Kidney (tissue), 14 donors: ENCODE results near the gene TBC1D9B. TPM values are rescaled to one million over a fixed set of nuclear protein-coding genes. Genes with fewer than 3 reads are reported as not detected.
A peak's percentile ranks its signal among the peaks of the same experiment; 100 is the strongest.

ENCODE experiments used
- DNase-seq, 5 donors: peaks; one replicate each; pipeline ENCODE4 v3.0.0-alpha.2; 2013 to 2020
- FAIRE-seq: peaks from 2 replicates; lab custom pipeline; 2012; peaks lifted over from hg19 to GRCh38; lab: Jason Lieb, UNC
- H3K27ac ChIP-seq, 2 donors: one replicate each; pipeline ENCODE4 v1.7.0; 2013; ENCODE audit warnings: low read depth in 2 of 2, low read length in 2 of 2, inconsistent platforms in 1 of 2
- H3K27me3 ChIP-seq: one replicate; pipeline ENCODE4 v1.7.1; 2013; ENCODE audit warnings: low read length, inconsistent platforms; ENCODE audit not compliant: control insufficient read depth, insufficient read depth
- H3K36me3 ChIP-seq, 3 donors: one replicate each; pipeline versions ENCODE4 v1.7.0 to v1.7.1; 2013; ENCODE audit warnings: low read length in 3 of 3, control low read depth in 1 of 3, inconsistent platforms in 1 of 3; ENCODE audit not compliant: insufficient read depth in 3 of 3, control insufficient read depth in 2 of 3
- H3K4me1 ChIP-seq, 3 donors: one replicate each; pipeline versions ENCODE4 v1.7.0 to v1.7.1; 2013; ENCODE audit warnings: low read length in 3 of 3, inconsistent platforms in 1 of 3, low read depth in 1 of 3; ENCODE audit not compliant: control insufficient read depth in 2 of 3, insufficient read depth in 2 of 3
- H3K4me3 ChIP-seq, 3 donors: one replicate each; pipeline versions ENCODE4 v1.7.0 to v1.8.1; 2013; ENCODE audit warnings: low read length in 3 of 3, control low read depth in 1 of 3, inconsistent platforms in 1 of 3
- H3K9ac ChIP-seq, 3 donors: one replicate each; pipeline versions ENCODE4 v1.7.0 to v1.7.1; 2013; ENCODE audit warnings: low read length in 3 of 3, control low read depth in 1 of 3, inconsistent platforms in 1 of 3
- H3K9me3 ChIP-seq, 3 donors: one replicate each; pipeline versions ENCODE4 v1.7.0 to v1.7.1; 2013; ENCODE audit warnings: low read length in 3 of 3, control low read depth in 1 of 3, inconsistent platforms in 1 of 3; ENCODE audit not compliant: control insufficient read depth in 2 of 3, insufficient read depth in 1 of 3
- intact Hi-C: fragments of 100-400 bp; cut with DNase I; formaldehyde crosslinking; loops from one replicate; pipeline ENCODE4 v1.11.1; 2022
- polyA plus RNA-seq: library from polyadenylated mRNA; stranded (reverse); fragments of 350-450 nt; fragmentation: Illumina TruSeq; extraction: RNeasy Lipid Tissue Mini Kit (QIAGEN cat#74804); gene quantifications from one replicate; pipeline ENCODE4 v1.2.3, GENCODE V29; 2014; ENCODE audit warnings: low read depth, low replicate concordance; ENCODE audit not compliant: insufficient read depth
- total RNA-seq: library from RNA; stranded (reverse); fragmentation: NEBNext Ultra II Directional; extraction: Animal tissue kit (Norgen Biotek cat#: 25700); gene quantifications from one replicate; pipeline ENCODE4 v1.2.1, GENCODE V29; 2021
- TF ChIP-seq, protein P1 (sequence below): IDR thresholded peaks from 3 replicates; pipeline ENCODE4 v1.5.1; 2012; ENCODE audit warnings: mild to moderate bottlenecking, moderate library complexity, borderline replicate concordance; ENCODE audit not compliant: insufficient read depth; ENCODE audit errors: extremely low read depth
- donor health status: control.
- donor health status: control.
- donor health status: control.
- donor health status: control.
- donor health status: control.
- donor health status: DM: yes; HTN: yes; CAD: no.
- donor health status: Normal renal cell carcinoma (clear cell type).

TBC1D9B gene
- total and polyA plus RNA-seq, 2 donors from 2014 or later, result 49.5 to 117 TPM

DNA sequence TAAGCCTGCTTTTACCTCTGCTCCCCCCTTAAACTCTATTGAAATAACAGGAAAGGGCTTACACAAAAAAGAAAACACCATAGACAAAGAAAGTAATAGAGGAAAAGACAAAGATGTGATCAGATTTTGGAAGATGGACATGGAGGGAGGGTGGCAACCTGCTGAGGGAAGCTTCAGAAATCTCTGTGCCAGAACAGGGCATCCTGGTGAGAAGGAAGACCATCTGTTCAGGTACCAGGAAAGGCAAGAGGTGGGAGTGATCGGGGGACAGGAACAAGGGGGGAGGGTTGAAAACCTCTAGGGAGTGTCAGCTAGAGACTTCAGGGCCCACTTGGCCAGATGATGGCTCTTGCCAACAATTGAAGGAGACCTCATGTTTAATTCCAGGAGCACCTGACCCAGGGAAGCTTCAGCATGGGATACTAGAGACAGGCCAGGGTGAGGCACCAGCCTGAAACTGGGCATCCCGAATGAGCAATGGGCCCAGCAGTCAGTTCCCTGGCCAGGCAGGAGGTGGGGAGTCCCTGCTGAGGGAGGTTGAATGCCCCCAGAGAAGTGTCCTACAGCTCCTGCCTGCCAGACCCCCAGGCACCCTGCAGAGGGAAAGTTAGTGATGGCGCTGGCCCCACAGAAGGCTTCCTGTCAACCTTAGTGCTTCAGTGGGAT lies 78.8 kb downstream of the TBC1D9B start:
- no peak overlapping the region for H3K27ac ChIP-seq

DNA sequence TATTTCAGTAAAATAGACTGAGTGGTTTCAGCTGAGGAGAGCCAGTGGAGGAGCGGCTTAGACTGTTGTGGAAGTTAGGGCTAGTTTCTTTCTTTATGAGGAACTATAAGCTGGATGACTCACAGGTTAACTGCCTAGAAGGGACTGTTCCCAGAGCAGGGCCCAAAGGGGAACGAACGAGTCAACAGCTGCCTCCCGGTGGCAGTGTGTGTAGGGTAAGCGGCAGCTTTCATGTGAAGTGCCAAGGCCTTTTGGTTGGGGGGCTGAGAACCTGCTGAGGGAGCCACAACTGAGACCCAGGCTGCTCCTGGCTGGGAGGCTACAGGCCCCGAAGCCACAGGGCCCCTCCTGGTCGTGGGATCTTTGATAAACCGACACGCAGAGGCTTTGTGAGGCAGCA lies 80.0 kb downstream of the TBC1D9B start:
- Histone ChIP-seq H3K27me3 (no peaks in the 10 kb centered on the region), H3K9me3 (no peaks in the 10 kb centered on the region), H3K36me3 (peaks cover 9 to 75% (median 47%) of the 10 kb centered on the region in 3 donors), H3K4me3 (no peak overlapping the region), H3K4me1 (peaks cover 0 to 40% (median 27%) of the 10 kb centered on the region in 3 donors), H3K27ac (peak overlapping the region in 1 of 2 donors; percentile 32), H3K9ac (no peak overlapping the region)
- FAIRE-seq, result no peak
- peak in 1 of 5 donors; percentile 64 for DNase-seq
- intact Hi-C loops, result no loop called here
- TF ChIP-seq, protein P1, sequence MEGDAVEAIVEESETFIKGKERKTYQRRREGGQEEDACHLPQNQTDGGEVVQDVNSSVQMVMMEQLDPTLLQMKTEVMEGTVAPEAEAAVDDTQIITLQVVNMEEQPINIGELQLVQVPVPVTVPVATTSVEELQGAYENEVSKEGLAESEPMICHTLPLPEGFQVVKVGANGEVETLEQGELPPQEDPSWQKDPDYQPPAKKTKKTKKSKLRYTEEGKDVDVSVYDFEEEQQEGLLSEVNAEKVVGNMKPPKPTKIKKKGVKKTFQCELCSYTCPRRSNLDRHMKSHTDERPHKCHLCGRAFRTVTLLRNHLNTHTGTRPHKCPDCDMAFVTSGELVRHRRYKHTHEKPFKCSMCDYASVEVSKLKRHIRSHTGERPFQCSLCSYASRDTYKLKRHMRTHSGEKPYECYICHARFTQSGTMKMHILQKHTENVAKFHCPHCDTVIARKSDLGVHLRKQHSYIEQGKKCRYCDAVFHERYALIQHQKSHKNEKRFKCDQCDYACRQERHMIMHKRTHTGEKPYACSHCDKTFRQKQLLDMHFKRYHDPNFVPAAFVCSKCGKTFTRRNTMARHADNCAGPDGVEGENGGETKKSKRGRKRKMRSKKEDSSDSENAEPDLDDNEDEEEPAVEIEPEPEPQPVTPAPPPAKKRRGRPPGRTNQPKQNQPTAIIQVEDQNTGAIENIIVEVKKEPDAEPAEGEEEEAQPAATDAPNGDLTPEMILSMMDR, result no peak

More for the DNA sequence above, 78.8 kb downstream of the TBC1D9B start:
- peaks cover 0 to 30% (median 22%) of the 10 kb centered on the region in 3 donors for H3K4me1 ChIP-seq
- no peak overlapping the region for H3K9ac ChIP-seq
- H3K27me3 ChIP-seq, result no peaks in the 10 kb centered on the region
- FAIRE-seq, result no peak
- H3K4me3 ChIP-seq, result no peak overlapping the region
- H3K36me3 ChIP-seq, result peaks cover 11 to 82% (median 53%) of the 10 kb centered on the region in 3 donors
- TF ChIP-seq, protein P1, result no peak
- peak in 1 of 5 donors; percentile 24 for DNase-seq
- H3K9me3 ChIP-seq, result no peaks in the 10 kb centered on the region
- intact Hi-C loops, result no loop called here

DNA sequence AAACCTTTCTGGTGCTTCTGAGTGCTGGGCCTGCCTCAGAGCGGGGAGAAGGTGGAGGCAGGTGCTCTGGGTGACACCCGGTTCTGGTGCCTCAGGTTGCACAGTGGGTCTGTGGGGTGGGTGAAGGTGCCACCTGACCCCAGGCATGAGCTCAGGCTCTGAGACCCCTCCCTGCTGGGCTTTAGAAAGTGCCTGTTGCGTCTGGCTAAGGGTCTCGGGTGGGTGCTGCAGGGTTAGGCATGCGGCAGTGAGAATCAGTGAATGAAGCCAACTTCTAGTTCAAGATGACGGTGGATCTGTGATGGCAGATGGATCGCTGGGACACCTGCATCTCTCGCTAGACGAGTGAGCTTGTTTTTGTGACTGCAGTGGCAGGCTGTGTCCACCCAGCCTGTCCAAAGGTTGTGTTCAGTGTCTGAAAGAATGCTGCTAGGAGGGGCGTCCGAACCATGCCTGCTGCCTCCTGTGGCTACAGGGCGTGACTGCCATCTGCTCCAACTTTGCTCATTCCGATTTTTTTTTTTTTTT lies 82.0 kb downstream of the TBC1D9B start:
- TF ChIP-seq, protein P1, result no peak
- Histone ChIP-seq H3K27ac (peak overlapping the region in 1 of 2 donors; percentile 64), H3K4me3 (no peak overlapping the region), H3K36me3 (peaks cover 7 to 62% (median 37%) of the 10 kb centered on the region in 3 donors), H3K9ac (no peak overlapping the region), H3K9me3 (no peaks in the 10 kb centered on the region), H3K27me3 (no peaks in the 10 kb centered on the region), H3K4me1 (peaks cover 0 to 45% (median 36%) of the 10 kb centered on the region in 3 donors)
- intact Hi-C loops, result no loop called here
- DNase-seq (peak in 2 of 5 donors; percentile 55 to 58), FAIRE-seq (no peak)
